Activated CD4-positive, alpha-beta T cell treated with anti-CD3 and anti-CD28 coated beads for 4 hours (primary cell): ENCODE data around the gene LECT2.

ENCODE experiments used
- DNase-seq, 2 donors: peaks; one replicate each; pipeline ENCODE4 v3.0.0-alpha.2; 2020

The LECT2 gene

GRCh38 chr5:135930029-135930948, 24.5 kb downstream of the LECT2 start:
- DNase-seq = no peak

DNA sequence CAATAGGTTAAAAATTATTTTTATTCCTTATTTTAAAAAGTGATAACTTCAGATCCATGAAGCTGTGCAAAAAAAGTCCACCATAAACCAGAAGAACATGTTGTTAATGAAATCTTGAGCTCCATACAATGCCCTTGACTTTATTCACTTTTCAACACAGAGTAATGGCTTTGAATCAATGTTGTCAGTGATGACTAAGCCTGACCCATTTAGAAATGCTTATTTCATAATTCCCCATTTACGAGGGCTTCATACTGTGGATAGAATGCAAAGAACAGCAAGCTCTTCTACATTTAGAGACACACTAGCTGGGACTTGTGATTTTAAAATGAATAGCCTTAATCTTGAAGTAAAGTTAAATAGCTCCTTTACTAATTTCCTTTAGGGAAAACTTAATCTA, 33.4 kb downstream of the LECT2 start:
- DNase-seq = no peak

GRCh38 chr5:135920199-135920598, 34.6 kb downstream of the LECT2 start:
- no peak for DNase-seq

DNA sequence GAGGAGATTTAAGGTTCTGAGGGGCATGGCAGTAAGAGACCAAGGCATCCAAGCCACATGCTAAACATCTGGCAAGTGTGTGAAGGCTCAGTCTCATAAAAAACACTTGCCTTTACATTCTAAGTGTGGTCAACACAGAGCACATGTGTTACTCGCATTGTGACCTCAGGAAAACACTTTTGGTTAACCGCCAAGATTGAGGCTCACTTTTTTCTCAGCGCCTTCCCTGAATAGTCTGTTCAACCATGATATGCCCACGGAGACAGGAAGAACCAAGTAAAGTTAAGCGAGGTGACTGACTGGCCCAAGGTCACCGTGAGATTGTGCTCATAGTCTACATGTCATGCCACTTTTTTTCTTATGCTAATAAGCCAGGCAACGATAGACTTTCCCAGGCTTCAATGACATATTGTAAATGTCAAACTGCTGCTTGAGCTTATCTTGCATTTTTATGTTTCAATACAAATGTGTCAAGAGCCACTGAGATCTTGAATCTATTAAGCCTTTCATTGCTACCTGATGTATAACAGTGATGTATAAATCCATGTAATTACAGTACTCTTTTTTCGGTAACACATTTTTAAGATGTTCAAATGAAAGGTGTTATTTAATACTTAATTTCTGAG, 38.0 kb downstream of the LECT2 start:
- no peak for DNase-seq

- no peak for DNase-seq
These were observed 39.2 kb downstream of the LECT2 start for GRCh38 chr5:135915466-135916001.

- no peak for DNase-seq
These were observed 40.8 kb downstream of the LECT2 start for GRCh38 chr5:135913713-135914626.

- no peak for DNase-seq
These were observed 49.6 kb downstream of the LECT2 start for GRCh38 chr5:135905144-135905543.

GRCh38 chr5:135901633-135902032, 53.1 kb downstream of the LECT2 start:
- no peak for DNase-seq

DNA sequence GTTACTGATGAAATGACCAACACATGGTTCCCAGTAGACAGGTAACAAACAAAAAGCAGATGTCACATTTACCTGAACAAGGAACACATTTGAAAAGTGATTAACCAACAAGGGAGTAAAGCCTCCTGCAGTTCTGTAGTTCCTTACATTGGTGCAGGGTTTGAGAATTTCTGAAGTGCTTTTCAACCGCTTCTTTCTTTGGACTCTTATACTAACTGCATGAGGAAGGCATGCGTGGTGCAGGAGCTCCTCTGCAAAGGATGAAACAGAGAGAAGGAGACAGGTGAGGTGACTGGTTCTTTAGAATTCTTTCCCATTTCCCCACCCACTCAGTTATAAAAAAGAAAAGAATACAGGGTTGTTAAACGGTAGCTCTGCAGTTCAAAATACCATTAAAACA, 54.5 kb downstream of the LECT2 start:
- DNase-seq = no peak

DNA sequence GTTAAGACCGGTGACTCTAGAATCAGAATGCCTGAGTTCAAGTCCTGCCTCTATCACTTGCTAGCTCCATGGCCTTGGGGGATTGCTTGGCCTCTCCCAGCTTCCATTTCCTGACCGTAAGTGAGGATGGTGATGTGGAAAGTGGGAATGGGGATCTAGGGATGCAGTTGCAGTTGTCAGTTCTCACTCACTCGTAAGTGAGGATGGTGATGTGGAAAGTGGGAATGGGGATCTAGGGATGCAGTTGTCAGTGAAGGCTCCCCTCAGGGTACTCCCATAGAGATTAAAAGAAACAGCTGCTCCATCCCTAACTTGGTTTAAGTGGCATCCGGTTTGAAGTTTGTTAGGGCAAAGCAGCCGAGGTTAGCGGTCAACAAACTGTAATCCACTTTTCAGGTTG, 56.1 kb downstream of the LECT2 start:
- no peak for DNase-seq
